PC-9 (cell line): ENCODE results near the gene CACNB1. TPM values are rescaled to one million over a fixed set of nuclear protein-coding genes. Genes with fewer than 3 reads are reported as not detected.

ENCODE experiments used
- BruUV-seq: library from RNA; stranded (reverse); fragments of 400-500 nt; replicated peaks from 2 replicates; lab custom pipeline; 2021; lab: Mats Ljungman, UMichigan
- CTCF ChIA-PET: fragments of 300-600 bp; sonication (Branson Sonifier 250); formaldehyde crosslinking; loops from one replicate; lab custom pipeline; 2022; ENCODE audit warnings: antibody characterized with exemption; lab: Charles Lee
- POLR2A ChIA-PET: fragments of 300-600 bp; sonication (Branson Sonifier 250); formaldehyde crosslinking; loops from one replicate; lab custom pipeline; 2022; ENCODE audit warnings: antibody characterized with exemption; ENCODE audit not compliant: unreplicated experiment; lab: Charles Lee
- DNase-seq, 2 experiments: peaks; one replicate each; pipeline versions ENCODE4 v3.0.0 to v3.0.0-alpha.2; 2015 to 2022; ENCODE audit warnings: mixed read lengths in 1 of 2
- H2AFZ ChIP-seq: fragments of 200-600 bp; sonication (generic); 2 replicates; pipeline ENCODE4 v1.8.1; 2017; ENCODE audit warnings: antibody characterized with exemption
- H3F3A ChIP-seq: fragments of 200-600 bp; sonication (generic); 2 replicates; pipeline ENCODE4 v1.8.1; 2017; ENCODE audit warnings: antibody characterized with exemption, mild to moderate bottlenecking, low read depth; ENCODE audit not compliant: insufficient read depth
- H3K27ac ChIP-seq: fragments of 200-600 bp; sonication (generic); 2 replicates; pipeline ENCODE4 v1.6.1; 2016; ENCODE audit warnings: mixed run types
- H3K27me3 ChIP-seq: fragments of 200-600 bp; sonication (generic); 2 replicates; pipeline ENCODE4 v1.6.1; 2016; ENCODE audit warnings: low read depth, mixed run types; ENCODE audit not compliant: insufficient read depth
- H3K36me3 ChIP-seq: fragments of 200-600 bp; sonication (generic); 2 replicates; pipeline ENCODE4 v1.6.1; 2016; ENCODE audit warnings: low read depth, mixed run types
- H3K4me1 ChIP-seq: fragments of 200-600 bp; sonication (generic); replicated peaks from 2 replicates; pipeline ENCODE4 v1.6.1; 2016; ENCODE audit warnings: mixed run types; ENCODE audit not compliant: insufficient read depth
- H3K4me2 ChIP-seq: fragments of 200-600 bp; sonication (generic); 2 replicates; pipeline ENCODE4 v1.6.1; 2017; ENCODE audit warnings: mixed run types
- H3K4me3 ChIP-seq: fragments of 200-600 bp; sonication (generic); 2 replicates; pipeline ENCODE4 v1.6.1; 2016; ENCODE audit warnings: mixed run types
- H3K79me2 ChIP-seq: fragments of 200-600 bp; sonication (generic); 2 replicates; pipeline ENCODE4 v1.6.1; 2017; ENCODE audit warnings: low read depth, mixed run types
- H3K9me2 ChIP-seq: fragments of 200-600 bp; sonication (generic); 2 replicates; pipeline ENCODE4 v1.8.1; 2017; ENCODE audit warnings: mild to moderate bottlenecking; ENCODE audit not compliant: insufficient read depth
- H3K9me3 ChIP-seq: fragments of 200-600 bp; sonication (generic); 2 replicates; pipeline ENCODE4 v1.8.1; 2016; ENCODE audit warnings: low read depth; ENCODE audit not compliant: insufficient read depth
- H4K20me1 ChIP-seq: fragments of 200-600 bp; sonication (generic); 2 replicates; pipeline ENCODE4 v1.8.1; 2017; ENCODE audit not compliant: insufficient read depth
- CTCF ChIP-seq: fragments of 200-600 bp; sonication (generic); conservative IDR thresholded peaks from 2 replicates; pipeline ENCODE4 v1.6.1; 2017; ENCODE audit warnings: mixed run types, antibody characterized with exemption, mild to moderate bottlenecking, moderate library complexity
- EZH2 ChIP-seq: fragments of 200-600 bp; sonication (generic); IDR thresholded peaks from 2 replicates; pipeline ENCODE4 v1.8.0; 2017; ENCODE audit warnings: antibody characterized with exemption, low read depth
- intact Hi-C: fragments of 100-400 bp; cut with micrococcal nuclease; formaldehyde crosslinking; loops from one replicate; pipeline ENCODE4 v1.10.0; 2022; ENCODE audit not compliant: unreplicated experiment
- total RNA-seq: library from RNA; stranded (reverse); gene quantifications from 2 replicates; pipeline ENCODE4 v1.2.3, GENCODE V29; 2021

The CACNB1 gene
- total RNA-seq, 1 experiment from 2014 or later: 21.4 TPM

DNA sequence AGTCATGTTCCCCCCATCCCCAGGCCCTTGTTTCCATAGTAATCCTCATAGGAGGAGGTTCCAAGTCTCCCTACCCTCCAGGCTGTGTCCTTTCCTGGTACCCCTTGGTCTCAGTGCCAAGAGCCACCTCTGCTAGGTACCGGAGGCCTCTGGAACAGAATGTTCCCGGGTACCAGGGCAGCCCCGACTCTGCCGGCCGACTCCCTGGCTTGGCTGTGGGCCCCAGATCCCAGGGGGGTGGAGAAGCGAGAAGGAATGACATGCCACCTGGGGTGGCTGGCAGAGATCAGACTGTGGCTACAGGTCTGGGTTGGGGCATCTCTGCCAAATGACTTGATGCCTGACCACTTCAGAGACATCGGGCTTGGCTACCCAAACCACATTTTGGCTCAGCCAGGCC, 24.7 kb upstream of the CACNB1 start:
- Histone ChIP-seq H3K36me3 (no peaks in the 10 kb centered on the region), H3K4me3 (no peak overlapping the region), H3K9me3 (no peaks in the 10 kb centered on the region), H3K79me2 (no peaks in the 10 kb centered on the region), H3K4me2 (no peak overlapping the region), H3K27ac (no peak overlapping the region), H3K4me1 (no peaks in the 10 kb centered on the region), H3K27me3 (no peaks in the 10 kb centered on the region), H3F3A (no peaks in the 10 kb centered on the region), H3K9me2 (no peaks in the 10 kb centered on the region), H4K20me1 (no peaks in the 10 kb centered on the region), H2AFZ (no peak overlapping the region)
- TF ChIP-seq CTCF (no peak), EZH2 (no peak)
- BruUV-seq: no TSS peak
- no peak for DNase-seq
- intact Hi-C loops: no loop called here
- CTCF ChIA-PET: no interaction called here
- POLR2A ChIA-PET: no interaction called here

GRCh38 chr17:39221572-39221971, 24.1 kb upstream of the CACNB1 start:
- no peak for DNase-seq
- no TSS peak for BruUV-seq
- Histone ChIP-seq H3K27me3 (no peaks in the 10 kb centered on the region), H2AFZ (no peak overlapping the region), H3K27ac (no peak overlapping the region), H3K9me3 (no peaks in the 10 kb centered on the region), H3K4me2 (no peak overlapping the region), H3F3A (no peaks in the 10 kb centered on the region), H3K79me2 (no peaks in the 10 kb centered on the region), H3K4me1 (no peaks in the 10 kb centered on the region), H3K4me3 (no peak overlapping the region), H3K36me3 (no peaks in the 10 kb centered on the region), H3K9me2 (no peaks in the 10 kb centered on the region), H4K20me1 (no peaks in the 10 kb centered on the region)
- TF ChIP-seq CTCF: no peak
- TF ChIP-seq EZH2: no peak
- POLR2A ChIA-PET: no interaction called here
- intact Hi-C loops: no loop called here
- CTCF ChIA-PET: no interaction called here

DNA sequence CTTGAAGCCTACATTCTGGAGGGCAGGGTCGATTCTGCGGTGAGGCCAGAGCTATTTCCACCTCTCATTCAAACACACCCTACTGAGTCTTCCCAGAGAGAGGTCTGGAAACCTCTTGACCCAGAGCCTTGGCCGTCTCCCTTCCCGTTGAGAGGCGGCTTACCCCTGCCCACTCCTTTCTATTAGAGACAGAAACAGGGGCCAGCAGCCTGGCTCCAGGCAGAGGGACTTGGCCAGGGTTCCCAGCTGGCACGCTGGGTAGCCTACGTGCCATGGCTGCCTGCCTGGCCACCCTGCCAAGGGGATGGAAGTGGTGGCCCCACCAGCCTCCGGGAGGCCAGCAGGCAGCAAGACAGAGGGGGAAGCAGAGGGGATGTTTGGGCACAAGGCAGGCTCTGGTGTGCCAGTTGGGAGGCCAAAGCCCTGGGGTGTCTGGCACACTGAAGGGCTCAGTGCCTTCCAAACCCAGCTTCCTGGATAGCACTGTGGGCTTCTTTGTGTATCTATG, 22.2 kb upstream of the CACNB1 start:
- POLR2A ChIA-PET: no interaction called here
- Histone ChIP-seq H4K20me1 (no peaks in the 10 kb centered on the region), H3K4me2 (no peak overlapping the region), H3F3A (no peaks in the 10 kb centered on the region), H3K9me3 (no peaks in the 10 kb centered on the region), H3K79me2 (no peaks in the 10 kb centered on the region), H3K4me3 (no peak overlapping the region), H3K27ac (no peak overlapping the region), H3K4me1 (no peaks in the 10 kb centered on the region), H3K27me3 (no peaks in the 10 kb centered on the region), H3K36me3 (no peaks in the 10 kb centered on the region), H2AFZ (no peak overlapping the region), H3K9me2 (no peaks in the 10 kb centered on the region)
- no peak for TF ChIP-seq CTCF
- no peak for TF ChIP-seq EZH2
- BruUV-seq: no TSS peak
- intact Hi-C loops: no loop called here
- no peak for DNase-seq
- CTCF ChIA-PET: no interaction called here
